PC-9 (cell line): ENCODE measurements around the gene ANKS1B. TPM values are rescaled to one million over a fixed set of nuclear protein-coding genes. Genes with fewer than 3 reads are reported as not detected.

ENCODE experiments used
- BruUV-seq: library from RNA; stranded (reverse); fragments of 400-500 nt; replicated peaks from 2 replicates; lab custom pipeline; 2021; lab: Mats Ljungman, UMichigan
- CTCF ChIA-PET: fragments of 300-600 bp; sonication (Branson Sonifier 250); formaldehyde crosslinking; loops from one replicate; lab custom pipeline; 2022; ENCODE audit warnings: antibody characterized with exemption; lab: Charles Lee
- POLR2A ChIA-PET: fragments of 300-600 bp; sonication (Branson Sonifier 250); formaldehyde crosslinking; loops from one replicate; lab custom pipeline; 2022; ENCODE audit warnings: antibody characterized with exemption; ENCODE audit not compliant: unreplicated experiment; lab: Charles Lee
- DNase-seq, 2 experiments: peaks; one replicate each; pipeline versions ENCODE4 v3.0.0 to v3.0.0-alpha.2; 2015 to 2022; ENCODE audit warnings: mixed read lengths in 1 of 2
- H2AFZ ChIP-seq: fragments of 200-600 bp; sonication (generic); 2 replicates; pipeline ENCODE4 v1.8.1; 2017; ENCODE audit warnings: antibody characterized with exemption
- H3F3A ChIP-seq: fragments of 200-600 bp; sonication (generic); 2 replicates; pipeline ENCODE4 v1.8.1; 2017; ENCODE audit warnings: antibody characterized with exemption, mild to moderate bottlenecking, low read depth; ENCODE audit not compliant: insufficient read depth
- H3K27ac ChIP-seq: fragments of 200-600 bp; sonication (generic); 2 replicates; pipeline ENCODE4 v1.6.1; 2016; ENCODE audit warnings: mixed run types
- H3K27me3 ChIP-seq: fragments of 200-600 bp; sonication (generic); 2 replicates; pipeline ENCODE4 v1.6.1; 2016; ENCODE audit warnings: low read depth, mixed run types; ENCODE audit not compliant: insufficient read depth
- H3K36me3 ChIP-seq: fragments of 200-600 bp; sonication (generic); 2 replicates; pipeline ENCODE4 v1.6.1; 2016; ENCODE audit warnings: low read depth, mixed run types
- H3K4me1 ChIP-seq: fragments of 200-600 bp; sonication (generic); replicated peaks from 2 replicates; pipeline ENCODE4 v1.6.1; 2016; ENCODE audit warnings: mixed run types; ENCODE audit not compliant: insufficient read depth
- H3K4me2 ChIP-seq: fragments of 200-600 bp; sonication (generic); 2 replicates; pipeline ENCODE4 v1.6.1; 2017; ENCODE audit warnings: mixed run types
- H3K4me3 ChIP-seq: fragments of 200-600 bp; sonication (generic); 2 replicates; pipeline ENCODE4 v1.6.1; 2016; ENCODE audit warnings: mixed run types
- H3K79me2 ChIP-seq: fragments of 200-600 bp; sonication (generic); 2 replicates; pipeline ENCODE4 v1.6.1; 2017; ENCODE audit warnings: low read depth, mixed run types
- H3K9me2 ChIP-seq: fragments of 200-600 bp; sonication (generic); 2 replicates; pipeline ENCODE4 v1.8.1; 2017; ENCODE audit warnings: mild to moderate bottlenecking; ENCODE audit not compliant: insufficient read depth
- H3K9me3 ChIP-seq: fragments of 200-600 bp; sonication (generic); 2 replicates; pipeline ENCODE4 v1.8.1; 2016; ENCODE audit warnings: low read depth; ENCODE audit not compliant: insufficient read depth
- H4K20me1 ChIP-seq: fragments of 200-600 bp; sonication (generic); 2 replicates; pipeline ENCODE4 v1.8.1; 2017; ENCODE audit not compliant: insufficient read depth
- CTCF ChIP-seq: fragments of 200-600 bp; sonication (generic); conservative IDR thresholded peaks from 2 replicates; pipeline ENCODE4 v1.6.1; 2017; ENCODE audit warnings: mixed run types, antibody characterized with exemption, mild to moderate bottlenecking, moderate library complexity
- EZH2 ChIP-seq: fragments of 200-600 bp; sonication (generic); IDR thresholded peaks from 2 replicates; pipeline ENCODE4 v1.8.0; 2017; ENCODE audit warnings: antibody characterized with exemption, low read depth
- intact Hi-C: fragments of 100-400 bp; cut with micrococcal nuclease; formaldehyde crosslinking; loops from one replicate; pipeline ENCODE4 v1.10.0; 2022; ENCODE audit not compliant: unreplicated experiment
- total RNA-seq: library from RNA; stranded (reverse); gene quantifications from 2 replicates; pipeline ENCODE4 v1.2.3, GENCODE V29; 2021

Gene ANKS1B
- total RNA-seq, 1 experiment from 2014 or later, result not detected

- BruUV-seq, result no TSS peak
- no peaks in the 10 kb centered on the region for H3K9me3 ChIP-seq
- no peaks in the 10 kb centered on the region for H3K27me3 ChIP-seq
- H4K20me1 ChIP-seq, result no peaks in the 10 kb centered on the region
- ChIA-PET CTCF (no interaction called here), POLR2A (no interaction called here)
- intact Hi-C loops, result no loop called here
- H3K27ac ChIP-seq, result no peak overlapping the region
- no peaks in the 10 kb centered on the region for H3K9me2 ChIP-seq
- no peak overlapping the region for H3K4me3 ChIP-seq
- H3F3A ChIP-seq, result no peaks in the 10 kb centered on the region
- no peak overlapping the region for H3K4me2 ChIP-seq
- H2AFZ ChIP-seq, result no peak overlapping the region
- DNase-seq, result no peak
- H3K36me3 ChIP-seq, result no peaks in the 10 kb centered on the region
- H3K4me1 ChIP-seq, result no peaks in the 10 kb centered on the region
- H3K79me2 ChIP-seq, result no peaks in the 10 kb centered on the region
- TF ChIP-seq EZH2, result no peak
- TF ChIP-seq CTCF, result no peak
Observed at GRCh38 chr12:99746538-99746937, 238.2 kb downstream of the ANKS1B start.

- TF ChIP-seq EZH2 (no peak), CTCF (no peak)
- ChIA-PET CTCF (no interaction called here), POLR2A (no interaction called here)
- Histone ChIP-seq H3K27ac (no peak overlapping the region), H3K4me2 (no peak overlapping the region), H3K4me1 (no peaks in the 10 kb centered on the region), H3K4me3 (no peak overlapping the region), H3K9me2 (no peaks in the 10 kb centered on the region), H3K36me3 (no peaks in the 10 kb centered on the region), H2AFZ (no peak overlapping the region), H3K79me2 (no peaks in the 10 kb centered on the region), H4K20me1 (no peaks in the 10 kb centered on the region), H3K27me3 (no peaks in the 10 kb centered on the region), H3K9me3 (no peaks in the 10 kb centered on the region), H3F3A (no peaks in the 10 kb centered on the region)
- no TSS peak for BruUV-seq
- DNase-seq, result no peak
- intact Hi-C loops, result no loop called here
Observed at GRCh38 chr12:99745895-99746294, 238.8 kb downstream of the ANKS1B start.

DNA sequence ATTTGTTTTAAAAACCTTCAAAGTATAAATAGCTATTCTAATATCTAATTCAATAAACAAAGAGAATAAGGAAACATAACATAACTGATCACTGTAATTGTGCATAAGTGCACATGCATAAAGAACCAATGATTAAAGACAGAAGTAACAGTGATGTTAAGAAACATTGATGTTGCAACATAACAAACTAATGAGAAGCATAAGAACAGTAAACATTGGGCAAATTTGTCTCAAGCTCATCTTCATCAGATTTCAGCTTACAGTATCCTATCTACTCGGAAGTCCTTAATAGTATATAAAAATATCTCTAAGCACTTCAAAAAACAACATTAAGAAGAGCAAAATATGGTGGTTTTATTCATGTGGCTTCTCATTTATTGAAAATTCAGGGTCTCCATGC, 239.6 kb downstream of the ANKS1B start:
- H2AFZ ChIP-seq, result no peak overlapping the region
- no peaks in the 10 kb centered on the region for H3K9me2 ChIP-seq
- intact Hi-C loops, result no loop called here
- no peaks in the 10 kb centered on the region for H3K9me3 ChIP-seq
- CTCF ChIA-PET, result no interaction called here
- no peak for DNase-seq
- POLR2A ChIA-PET, result no interaction called here
- H3K4me2 ChIP-seq, result no peak overlapping the region
- no TSS peak for BruUV-seq
- TF ChIP-seq EZH2, result no peak
- TF ChIP-seq CTCF, result no peak
- H3F3A ChIP-seq, result no peaks in the 10 kb centered on the region
- no peaks in the 10 kb centered on the region for H3K79me2 ChIP-seq
- no peaks in the 10 kb centered on the region for H3K4me1 ChIP-seq
- no peaks in the 10 kb centered on the region for H3K36me3 ChIP-seq
- H4K20me1 ChIP-seq, result no peaks in the 10 kb centered on the region
- no peaks in the 10 kb centered on the region for H3K27me3 ChIP-seq
- no peak overlapping the region for H3K4me3 ChIP-seq
- no peak overlapping the region for H3K27ac ChIP-seq
